Neural crest cell (in vitro differentiated cells): Measurements from ENCODE around the gene RGS19. TPM values are rescaled to one million over a fixed set of nuclear protein-coding genes. Genes with fewer than 3 reads are reported as not detected.

ENCODE experiments used
- DNase-seq: peaks from one replicate; pipeline ENCODE4 v3.0.0; 2021; ENCODE audit warnings: low read depth, mixed read lengths, low spot score
- H3K27ac Mint-ChIP-seq: one replicate; pipeline ENCODE4 v1.8.0; 2021; ENCODE audit warnings: mild to moderate bottlenecking, mixed read lengths; ENCODE audit not compliant: unreplicated experiment
- H3K27me3 Mint-ChIP-seq: 2 replicates; pipeline ENCODE4 v1.8.0; 2021; ENCODE audit warnings: low read depth, mild to moderate bottlenecking, mixed read lengths
- H3K36me3 Mint-ChIP-seq: 2 replicates; pipeline ENCODE4 v1.8.0; 2021; ENCODE audit warnings: low read depth, mild to moderate bottlenecking, mixed read lengths
- H3K4me1 Mint-ChIP-seq: 2 replicates; pipeline ENCODE4 v1.8.0; 2021; ENCODE audit warnings: mixed read lengths
- H3K4me3 Mint-ChIP-seq: one replicate; pipeline ENCODE4 v1.8.0; 2021; ENCODE audit warnings: mild to moderate bottlenecking, mixed read lengths
- H3K9me3 Mint-ChIP-seq: 2 replicates; pipeline ENCODE4 v1.8.0; 2021; ENCODE audit warnings: mixed read lengths
- CTCF ChIP-seq: fragments of 200-600 bp; sonication (generic); conservative IDR thresholded peaks from 2 replicates; pipeline ENCODE4 v1.5.0; 2021; ENCODE audit warnings: antibody characterized with exemption, mild to moderate bottlenecking
- total RNA-seq: library from RNA; stranded (reverse); gene quantifications from 2 replicates; pipeline ENCODE4 v1.2.1, GENCODE V29; 2021

Gene RGS19
- total RNA-seq, 1 donor from 2014 or later: 11.7 TPM

- Mint-ChIP-seq H3K27me3 (no peaks in the 10 kb centered on the region), H3K4me3 (no peak overlapping the region), H3K27ac (no peak overlapping the region), H3K9me3 (no peaks in the 10 kb centered on the region), H3K36me3 (no peaks in the 10 kb centered on the region), H3K4me1 (no peaks in the 10 kb centered on the region)
- TF ChIP-seq CTCF: no peak
- DNase-seq: no peak
These were observed 29.7 kb upstream of the RGS19 start for GRCh38 chr20:64108731-64109681.

- peaks cover 11% of the 10 kb centered on the region for H3K27me3 Mint-ChIP-seq
- H3K4me3 Mint-ChIP-seq: no peak overlapping the region
- no peak for TF ChIP-seq CTCF
- H3K4me1 Mint-ChIP-seq: peaks cover under 1% of the 10 kb centered on the region
- DNase-seq: no peak
- H3K36me3 Mint-ChIP-seq: no peaks in the 10 kb centered on the region
- H3K9me3 Mint-ChIP-seq: no peaks in the 10 kb centered on the region
- H3K27ac Mint-ChIP-seq: no peak overlapping the region
These were observed 28.6 kb upstream of the RGS19 start for GRCh38 chr20:64107736-64108457.

GRCh38 chr20:64106981-64107735 lies 27.8 kb upstream of the RGS19 start, which contains the start of gene NPBWR2:
NPBWR2 (minus strand) TSS chr20:64107565; CDS start chr20:64106831, 734 bp downstream.
- Mint-ChIP-seq H3K27ac (no peak within 1 kb of the TSS), H3K27me3 (peaks cover 17% of the 10 kb centered on the region), H3K36me3 (no peaks in the 10 kb centered on the region), H3K9me3 (no peaks in the 10 kb centered on the region), H3K4me1 (peaks cover 4% of the 10 kb centered on the region), H3K4me3 (no peak within 1 kb of the TSS)
- no peak for TF ChIP-seq CTCF
- no peak for DNase-seq

GRCh38 chr20:64106435-64106961 lies 27.2 kb upstream of the RGS19 start:
- no peaks in the 10 kb centered on the region for H3K9me3 Mint-ChIP-seq
- DNase-seq: no peak
- TF ChIP-seq CTCF: no peak
- H3K4me3 Mint-ChIP-seq: no peak overlapping the region
- no peaks in the 10 kb centered on the region for H3K36me3 Mint-ChIP-seq
- peaks cover 4% of the 10 kb centered on the region for H3K4me1 Mint-ChIP-seq
- no peak overlapping the region for H3K27ac Mint-ChIP-seq
- peaks cover 18% of the 10 kb centered on the region for H3K27me3 Mint-ChIP-seq

GRCh38 chr20:64105846-64106434 lies 26.6 kb upstream of the RGS19 start:
- H3K27me3 Mint-ChIP-seq: peaks cover 24% of the 10 kb centered on the region
- no peaks in the 10 kb centered on the region for H3K36me3 Mint-ChIP-seq
- H3K4me3 Mint-ChIP-seq: no peak overlapping the region
- no peak for DNase-seq
- TF ChIP-seq CTCF: no peak
- H3K4me1 Mint-ChIP-seq: peaks cover 4% of the 10 kb centered on the region
- H3K9me3 Mint-ChIP-seq: no peaks in the 10 kb centered on the region
- H3K27ac Mint-ChIP-seq: no peak overlapping the region
